Measurements from ENCODE around the gene MTCH1. TPM values are rescaled to one million over a fixed set of nuclear protein-coding genes. Genes with fewer than 3 reads are reported as not detected.

Gene MTCH1, protein sequence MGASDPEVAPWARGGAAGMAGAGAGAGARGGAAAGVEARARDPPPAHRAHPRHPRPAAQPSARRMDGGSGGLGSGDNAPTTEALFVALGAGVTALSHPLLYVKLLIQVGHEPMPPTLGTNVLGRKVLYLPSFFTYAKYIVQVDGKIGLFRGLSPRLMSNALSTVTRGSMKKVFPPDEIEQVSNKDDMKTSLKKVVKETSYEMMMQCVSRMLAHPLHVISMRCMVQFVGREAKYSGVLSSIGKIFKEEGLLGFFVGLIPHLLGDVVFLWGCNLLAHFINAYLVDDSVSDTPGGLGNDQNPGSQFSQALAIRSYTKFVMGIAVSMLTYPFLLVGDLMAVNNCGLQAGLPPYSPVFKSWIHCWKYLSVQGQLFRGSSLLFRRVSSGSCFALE
- polyA plus RNA-seq (2011; rRNA removed) (65.4 and 69.4 TPM in 2 replicates), polyA plus RNA-seq (2017; fragmentation: RNase III; extraction: RNeasy Plus Mini Kit Qiagen cat#74134 plus additional on column Dnase treatment) (99.8 to 112 TPM (median 111 TPM) in 3 replicates), polyA minus RNA-seq (2011; rRNA and poly(A)+ RNA removed) (86.0 and 88.0 TPM in 2 replicates)
- 91.5 and 112 TPM in 2 replicates for polyA plus RNA-seq (2012; cell fraction: cytosol; rRNA removed)
- 117 and 143 TPM in 2 replicates for polyA plus RNA-seq (2012; cell fraction: nucleus; rRNA removed)

DNA sequence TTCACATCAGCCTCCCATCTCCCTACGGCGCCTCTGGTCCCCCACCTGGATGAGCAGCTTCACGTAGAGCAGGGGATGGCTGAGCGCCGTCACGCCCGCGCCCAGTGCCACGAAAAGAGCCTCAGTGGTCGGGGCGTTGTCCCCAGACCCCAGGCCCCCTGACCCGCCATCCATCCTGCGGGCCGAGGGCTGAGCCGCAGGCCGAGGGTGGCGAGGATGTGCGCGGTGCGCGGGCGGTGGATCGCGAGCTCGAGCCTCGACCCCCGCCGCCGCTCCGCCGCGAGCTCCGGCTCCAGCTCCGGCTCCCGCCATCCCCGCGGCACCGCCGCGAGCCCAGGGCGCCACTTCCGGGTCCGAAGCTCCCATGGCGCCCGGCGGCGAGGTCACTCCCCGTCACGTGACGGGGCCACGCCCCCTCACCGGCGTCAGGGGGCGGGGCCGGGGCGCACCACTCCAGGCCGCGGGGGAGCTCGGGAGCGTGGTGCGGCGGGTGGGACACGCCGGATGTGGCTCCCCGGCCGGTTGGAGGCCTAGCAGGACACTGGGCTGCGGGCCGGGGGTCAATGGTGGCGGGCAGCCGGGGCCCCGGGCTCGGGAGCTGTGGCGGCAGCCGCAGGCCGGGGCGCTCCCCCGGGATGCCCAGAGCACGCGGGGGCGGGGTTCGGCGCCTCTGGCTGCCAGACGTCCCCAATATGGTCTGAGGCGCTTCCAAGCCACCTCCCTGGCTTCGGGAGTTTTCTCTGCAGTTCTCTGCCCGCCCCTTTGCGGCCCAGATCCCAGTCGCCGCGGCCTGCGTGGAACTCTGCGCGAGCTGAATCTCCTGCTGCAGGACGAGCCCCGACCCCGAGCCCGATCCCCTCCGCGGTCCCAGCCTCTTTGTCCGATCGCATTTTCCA is at the start of gene MTCH1:
Gene MTCH1, minus strand, starts transcription at position 389 of the 896 bp plus-strand sequence. Its CDS starts 23 bp downstream, at position 366.
- TF ChIP-seq HOXA7 (CRISPR knock-in tag; IDR thresholded peaks at IDR 0.05) (no peak), POLR2A (IDR thresholded peaks at IDR 0.05; ENCODE audit: low read length) (peak; percentile 92), CEBPB (IDR thresholded peaks at IDR 0.05) (no peak), HOXB5 (CRISPR knock-in tag; IDR thresholded peaks at IDR 0.05) (no peak), BHLHE40 (IDR thresholded peaks at IDR 0.05; ENCODE audit: low read depth, low read length) (peak; percentile 70), ZNF302 (CRISPR knock-in tag; IDR thresholded peaks at IDR 0.05) (no peak), EHMT2 (IDR thresholded peaks at IDR 0.05; ENCODE audit: low read depth) (no peak), JUNB (IDR thresholded peaks at IDR 0.05) (no peak), JUN (IDR thresholded peaks at IDR 0.05) (peak; percentile 30 to 71; a peak in 2 of 5 replicates), ESRRA (IDR thresholded peaks at IDR 0.05; ENCODE audit: borderline replicate concordance, low read length) (no peak), HDAC2 (IDR thresholded peaks at IDR 0.05) (no peak), PHF8 (IDR thresholded peaks at IDR 0.05; ENCODE audit: borderline replicate concordance, low read depth) (peak; percentile 62), EHF (CRISPR knock-in tag; IDR thresholded peaks at IDR 0.05) (no peak), HEYL (CRISPR knock-in tag; IDR thresholded peaks at IDR 0.05) (no peak), CHD4 (IDR thresholded peaks at IDR 0.05; ENCODE audit: borderline replicate concordance) (no peak), MYC (IDR thresholded peaks at IDR 0.05; ENCODE audit: borderline replicate concordance, low read length) (peak; percentile 72; the same call in 1 of the 2 replicates), ZFP36 (IDR thresholded peaks at IDR 0.05; ENCODE audit: borderline replicate concordance, partially characterized antibody) (no peak), RCOR1 (IDR thresholded peaks at IDR 0.05; ENCODE audit: low read depth, low read length) (no peak), NFE2L2 (conservative IDR thresholded peaks at IDR 0.05; ENCODE audit: low read length) (no peak), FOSB (CRISPR knock-in tag; IDR thresholded peaks at IDR 0.05) (no peak), RNF2 (IDR thresholded peaks at IDR 0.05; ENCODE audit: borderline replicate concordance, low read depth) (no peak), KDM1A (IDR thresholded peaks at IDR 0.05; ENCODE audit: low read depth) (no peak), GATA3 (IDR thresholded peaks at IDR 0.05; ENCODE audit: borderline replicate concordance) (peak; percentile 67), FOSL2 (IDR thresholded peaks at IDR 0.05) (no peak), FOSL2 (CRISPR knock-in tag; IDR thresholded peaks at IDR 0.05) (0 out of 2 replicates have a peak, but pooled peaks have one; percentile 11), MAZ (IDR thresholded peaks at IDR 0.05; ENCODE audit: borderline replicate concordance, low read depth, low read length) (no peak)
- TF ChIP-seq, protein P1, sequence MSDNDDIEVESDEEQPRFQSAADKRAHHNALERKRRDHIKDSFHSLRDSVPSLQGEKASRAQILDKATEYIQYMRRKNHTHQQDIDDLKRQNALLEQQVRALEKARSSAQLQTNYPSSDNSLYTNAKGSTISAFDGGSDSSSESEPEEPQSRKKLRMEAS (IDR thresholded peaks at IDR 0.05), result peak; percentile 43; the same call in 1 of the 2 replicates
- TF ChIP-seq, protein P2, sequence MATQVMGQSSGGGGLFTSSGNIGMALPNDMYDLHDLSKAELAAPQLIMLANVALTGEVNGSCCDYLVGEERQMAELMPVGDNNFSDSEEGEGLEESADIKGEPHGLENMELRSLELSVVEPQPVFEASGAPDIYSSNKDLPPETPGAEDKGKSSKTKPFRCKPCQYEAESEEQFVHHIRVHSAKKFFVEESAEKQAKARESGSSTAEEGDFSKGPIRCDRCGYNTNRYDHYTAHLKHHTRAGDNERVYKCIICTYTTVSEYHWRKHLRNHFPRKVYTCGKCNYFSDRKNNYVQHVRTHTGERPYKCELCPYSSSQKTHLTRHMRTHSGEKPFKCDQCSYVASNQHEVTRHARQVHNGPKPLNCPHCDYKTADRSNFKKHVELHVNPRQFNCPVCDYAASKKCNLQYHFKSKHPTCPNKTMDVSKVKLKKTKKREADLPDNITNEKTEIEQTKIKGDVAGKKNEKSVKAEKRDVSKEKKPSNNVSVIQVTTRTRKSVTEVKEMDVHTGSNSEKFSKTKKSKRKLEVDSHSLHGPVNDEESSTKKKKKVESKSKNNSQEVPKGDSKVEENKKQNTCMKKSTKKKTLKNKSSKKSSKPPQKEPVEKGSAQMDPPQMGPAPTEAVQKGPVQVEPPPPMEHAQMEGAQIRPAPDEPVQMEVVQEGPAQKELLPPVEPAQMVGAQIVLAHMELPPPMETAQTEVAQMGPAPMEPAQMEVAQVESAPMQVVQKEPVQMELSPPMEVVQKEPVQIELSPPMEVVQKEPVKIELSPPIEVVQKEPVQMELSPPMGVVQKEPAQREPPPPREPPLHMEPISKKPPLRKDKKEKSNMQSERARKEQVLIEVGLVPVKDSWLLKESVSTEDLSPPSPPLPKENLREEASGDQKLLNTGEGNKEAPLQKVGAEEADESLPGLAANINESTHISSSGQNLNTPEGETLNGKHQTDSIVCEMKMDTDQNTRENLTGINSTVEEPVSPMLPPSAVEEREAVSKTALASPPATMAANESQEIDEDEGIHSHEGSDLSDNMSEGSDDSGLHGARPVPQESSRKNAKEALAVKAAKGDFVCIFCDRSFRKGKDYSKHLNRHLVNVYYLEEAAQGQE (IDR thresholded peaks at IDR 0.05), result no peak
- TF ChIP-seq, protein P3, sequence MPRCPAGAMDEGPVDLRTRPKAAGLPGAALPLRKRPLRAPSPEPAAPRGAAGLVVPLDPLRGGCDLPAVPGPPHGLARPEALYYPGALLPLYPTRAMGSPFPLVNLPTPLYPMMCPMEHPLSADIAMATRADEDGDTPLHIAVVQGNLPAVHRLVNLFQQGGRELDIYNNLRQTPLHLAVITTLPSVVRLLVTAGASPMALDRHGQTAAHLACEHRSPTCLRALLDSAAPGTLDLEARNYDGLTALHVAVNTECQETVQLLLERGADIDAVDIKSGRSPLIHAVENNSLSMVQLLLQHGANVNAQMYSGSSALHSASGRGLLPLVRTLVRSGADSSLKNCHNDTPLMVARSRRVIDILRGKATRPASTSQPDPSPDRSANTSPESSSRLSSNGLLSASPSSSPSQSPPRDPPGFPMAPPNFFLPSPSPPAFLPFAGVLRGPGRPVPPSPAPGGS (IDR thresholded peaks at IDR 0.05), result peak; percentile 71; the same call in 1 of the 3 replicates
- TF ChIP-seq, protein P4, sequence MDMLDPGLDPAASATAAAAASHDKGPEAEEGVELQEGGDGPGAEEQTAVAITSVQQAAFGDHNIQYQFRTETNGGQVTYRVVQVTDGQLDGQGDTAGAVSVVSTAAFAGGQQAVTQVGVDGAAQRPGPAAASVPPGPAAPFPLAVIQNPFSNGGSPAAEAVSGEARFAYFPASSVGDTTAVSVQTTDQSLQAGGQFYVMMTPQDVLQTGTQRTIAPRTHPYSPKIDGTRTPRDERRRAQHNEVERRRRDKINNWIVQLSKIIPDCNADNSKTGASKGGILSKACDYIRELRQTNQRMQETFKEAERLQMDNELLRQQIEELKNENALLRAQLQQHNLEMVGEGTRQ (IDR thresholded peaks at IDR 0.05), result peak; percentile 85
- 1% methylated on average over 16 of the region's 101 CpGs for WGBS (ENCODE audit: missing lambda C conversion rate)
- ChIA-PET POLR2A (interaction anchor here (0.6 to 1.5 kb wide), 7 partner anchors 9 to 148 kb away, joined by 3 to 11 read pairs (median 3); partner anchors contain the start of gene PPIL1), CTCF (interaction anchor here (0.6 to 1.5 kb wide), 4 partner anchors 33 to 186 kb away, joined by 3 read pairs; no protein-coding TSS in a partner anchor)
- DNase-seq (ENCODE audit: low read depth in 1 of 2, low spot score in 1 of 2), result peak; percentile 76 to 81
- no peak for FAIRE-seq
- Histone ChIP-seq H3K27ac (peak within 1 kb of the TSS; percentile 98 to 100), H3K4me2 (peak within 1 kb of the TSS; percentile 96), H3K9me3 (no peaks in the 10 kb centered on the region), H3K4me3 (peak within 1 kb of the TSS; percentile 100), H3K4me1 (peaks cover 25% of the 10 kb centered on the region)
- peak; percentile 92 to 93 for ATAC-seq

Measured in A549 (cell line).